Dermis microvascular lymphatic vessel endothelial cell (primary cell): Measurements from ENCODE around the gene ANLN. TPM values are rescaled to one million over a fixed set of nuclear protein-coding genes. Genes with fewer than 3 reads are reported as not detected.
"Not testable (repeated sequence)": the region's sequence is repeated elsewhere in the genome, so short reads cannot be mapped to it uniquely, and the experiment has no call there.

Experiments
- DNase-seq, 2 donors: peaks; one replicate each; pipeline versions ENCODE4 v3.0.0 to v3.0.0-alpha.2; 2010; ENCODE audit warnings: low read depth in 2 of 2
- total RNA-seq: library from RNA; depleted of rRNA; stranded (reverse); fragments of >200 nt; gene quantifications from 2 replicates; pipeline ENCODE4 v1.2.1, GENCODE V29; 2014

ANLN gene
- total RNA-seq, 1 donor from 2014 or later, result 36.1 TPM

DNA sequence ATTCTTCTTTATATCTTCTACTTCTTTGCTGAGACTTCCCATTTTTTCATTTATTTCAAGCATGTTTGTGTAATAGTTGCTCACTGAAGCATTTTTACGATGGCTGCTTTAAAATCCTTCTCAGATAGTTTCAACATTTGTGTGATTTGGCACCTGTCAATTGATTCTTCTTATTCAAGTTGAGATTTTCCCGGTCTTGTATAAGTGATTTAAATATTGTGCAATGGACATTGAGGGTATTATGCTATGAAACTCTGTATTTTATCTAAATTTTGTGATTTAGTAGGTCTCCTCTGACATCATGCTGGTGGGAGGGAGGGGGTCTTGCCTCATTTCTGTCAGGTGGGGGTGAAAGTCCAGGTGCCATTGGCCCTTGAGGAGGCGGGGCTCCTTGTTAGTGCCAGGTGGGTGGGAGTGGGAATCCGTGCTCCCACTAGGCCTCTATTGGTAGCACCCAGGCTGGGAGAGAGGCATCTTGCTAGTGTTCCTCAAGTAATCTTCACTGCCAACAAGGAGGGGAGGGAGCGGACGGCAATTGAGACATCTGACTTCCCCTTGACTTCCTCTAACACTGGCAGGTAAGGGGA is 73.0 kb downstream of the ANLN start:
- no peak for DNase-seq

DNA sequence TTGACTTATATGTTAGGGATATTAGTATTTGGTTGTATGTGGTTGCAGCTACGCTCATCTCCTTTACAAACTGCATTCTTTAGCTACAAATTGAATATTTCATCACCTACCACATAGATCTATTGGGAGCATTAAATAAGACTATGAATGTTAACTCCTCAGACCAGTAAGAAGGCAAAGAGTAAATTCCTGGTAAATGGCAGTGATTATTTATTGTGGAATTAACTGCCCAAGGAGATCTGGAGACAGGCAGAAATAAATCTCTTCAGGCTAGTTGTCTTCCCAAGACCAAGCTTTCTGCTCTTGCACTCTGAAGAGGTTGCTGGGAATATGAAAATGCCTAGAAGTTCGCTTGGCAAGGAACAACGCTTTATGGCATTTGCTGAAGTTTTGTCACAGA is 74.6 kb downstream of the ANLN start:
- DNase-seq, result no peak

DNA sequence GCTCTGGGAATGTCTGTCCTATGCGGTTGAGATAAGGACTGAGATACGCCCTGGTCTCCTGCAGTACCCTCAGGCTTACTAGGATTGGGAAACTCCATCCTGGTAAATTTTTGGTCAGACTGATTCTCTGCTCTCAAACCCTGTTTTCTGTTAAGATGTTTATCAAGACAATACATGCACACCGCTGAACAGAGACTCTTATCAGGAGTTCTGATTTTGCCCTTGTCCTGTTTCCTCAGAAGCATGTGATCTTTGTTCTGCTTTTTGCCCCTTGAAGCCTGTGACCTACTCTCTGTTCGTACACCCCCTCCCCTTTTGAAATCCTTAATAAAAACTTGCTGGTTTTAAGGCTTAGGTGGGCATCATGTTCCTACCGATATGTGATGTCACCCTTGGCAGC is 76.3 kb downstream of the ANLN start:
- not testable (repeated sequence) for DNase-seq

DNA sequence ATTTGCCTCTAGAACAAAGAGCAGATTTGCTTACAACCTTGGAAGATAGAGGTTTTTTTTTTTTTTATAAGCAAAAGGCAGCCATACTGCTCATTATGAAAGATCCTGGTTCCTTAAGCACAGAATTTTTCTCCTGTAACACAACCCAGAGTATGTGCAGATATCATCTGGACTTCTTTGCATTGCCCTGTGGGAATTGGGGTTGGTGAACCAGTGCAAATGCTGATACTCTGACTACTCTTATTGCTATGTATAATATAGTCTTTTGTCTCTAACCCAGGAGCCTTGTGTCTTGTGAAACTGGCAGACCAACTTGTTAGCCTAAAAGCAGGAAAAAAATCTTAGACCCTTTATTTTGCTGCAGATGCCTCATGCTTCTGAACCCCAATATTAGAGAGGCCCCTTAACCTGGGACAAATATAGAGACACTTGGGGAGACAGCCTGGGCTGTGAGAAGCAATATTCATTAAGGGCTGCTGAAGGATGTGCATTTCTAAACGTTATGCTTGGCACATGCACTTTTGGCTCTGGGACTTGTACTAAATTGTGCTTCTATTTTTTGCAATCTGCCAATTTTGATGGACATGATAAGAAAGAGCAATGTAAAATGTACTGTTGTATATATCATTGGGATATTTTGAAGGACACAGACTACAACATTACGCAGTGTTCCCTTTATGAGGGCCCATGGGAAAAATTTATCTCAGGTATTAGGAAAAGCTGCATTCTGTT is 78.9 kb downstream of the ANLN start:
- DNase-seq, result no peak

DNA sequence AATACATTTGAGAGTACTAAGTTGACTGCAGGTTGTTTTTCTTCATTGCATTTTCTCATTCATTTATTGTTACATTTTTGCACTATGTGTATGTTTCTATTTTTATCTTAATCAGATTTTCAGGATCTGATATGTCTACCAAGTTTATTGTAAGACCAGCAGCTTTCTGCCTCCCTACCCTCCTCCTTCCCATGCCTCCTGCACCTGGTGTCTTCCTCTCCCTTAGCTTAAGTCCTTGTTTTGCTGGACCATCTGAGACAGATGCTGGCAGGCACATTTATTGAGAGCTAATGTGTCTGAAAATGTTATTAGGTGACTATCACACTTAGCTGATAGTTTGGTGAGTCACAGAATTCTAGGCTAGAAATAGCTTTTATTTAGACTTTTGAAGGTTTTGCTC is 79.6 kb downstream of the ANLN start:
- no peak for DNase-seq

- no peak for DNase-seq
Observed at GRCh38 chr7:36472141-36472729, 82.6 kb downstream of the ANLN start.

GRCh38 chr7:36473454-36474282 is 84.0 kb downstream of the ANLN start:
- peak in 1 of 2 donors; percentile 41 for DNase-seq

DNA sequence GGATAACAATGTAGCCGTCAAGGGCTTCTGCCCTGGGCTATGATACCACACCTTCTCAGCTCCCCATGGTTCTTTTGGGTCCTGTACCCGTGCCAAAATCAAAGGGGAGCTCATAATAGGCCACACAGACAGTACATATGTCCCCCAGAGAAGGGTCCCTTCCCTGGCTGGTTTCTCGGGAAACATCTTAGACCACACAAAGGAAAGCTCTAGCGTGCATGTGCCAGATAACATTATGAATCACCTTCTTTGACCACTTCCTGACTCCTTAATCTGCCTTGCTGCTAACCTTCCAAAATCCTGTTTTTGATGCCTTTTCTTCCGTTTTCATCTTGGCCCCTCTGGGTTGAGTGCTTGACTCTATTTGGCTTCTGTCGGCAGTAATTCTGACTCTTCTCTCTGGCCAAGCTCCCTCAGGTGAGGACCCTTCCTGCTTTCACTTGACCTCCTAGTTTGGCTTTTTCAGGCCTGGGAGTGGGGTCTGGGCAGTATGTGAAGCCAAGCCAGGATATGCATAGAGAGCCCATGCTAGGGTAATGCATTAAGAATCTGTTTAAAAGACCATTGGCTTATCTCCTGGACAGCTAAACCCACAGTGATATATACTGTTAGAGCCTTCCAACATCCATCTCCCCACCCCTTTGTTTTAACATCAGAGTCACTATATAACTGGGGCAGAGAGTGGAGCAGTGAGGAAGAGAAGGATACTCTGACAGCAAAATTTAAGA is 84.8 kb downstream of the ANLN start:
- peak in 1 of 2 donors; percentile 73 for DNase-seq

GRCh38 chr7:36475011-36475342 is 85.3 kb downstream of the ANLN start:
- no peak for DNase-seq

DNA sequence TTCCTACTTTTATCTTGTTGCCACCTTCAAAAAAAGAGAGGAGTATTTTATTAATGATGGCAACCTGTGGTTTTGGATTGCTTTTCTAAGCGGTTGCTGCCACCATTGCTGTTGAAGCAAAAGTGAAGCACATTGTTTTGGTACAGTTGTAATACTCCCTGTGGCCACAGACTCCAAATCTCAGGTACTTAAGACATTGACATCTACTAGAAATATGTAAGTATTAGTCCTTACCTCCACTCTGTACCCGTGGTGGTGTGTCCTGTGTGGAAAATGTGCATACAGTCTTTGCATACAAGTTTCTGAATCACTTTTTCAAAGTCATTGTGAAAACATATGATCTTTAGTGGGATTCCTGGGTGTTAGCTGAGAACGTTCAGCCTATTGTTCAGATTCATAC is 85.7 kb downstream of the ANLN start:
- no peak for DNase-seq

GRCh38 chr7:36478745-36479144 is 89.1 kb downstream of the ANLN start:
- no peak for DNase-seq

- DNase-seq, result not testable (repeated sequence)
Observed at GRCh38 chr7:36483853-36484252, 94.2 kb downstream of the ANLN start.

- DNase-seq, result no peak
Observed at GRCh38 chr7:36484265-36484664, 94.6 kb downstream of the ANLN start.

DNA sequence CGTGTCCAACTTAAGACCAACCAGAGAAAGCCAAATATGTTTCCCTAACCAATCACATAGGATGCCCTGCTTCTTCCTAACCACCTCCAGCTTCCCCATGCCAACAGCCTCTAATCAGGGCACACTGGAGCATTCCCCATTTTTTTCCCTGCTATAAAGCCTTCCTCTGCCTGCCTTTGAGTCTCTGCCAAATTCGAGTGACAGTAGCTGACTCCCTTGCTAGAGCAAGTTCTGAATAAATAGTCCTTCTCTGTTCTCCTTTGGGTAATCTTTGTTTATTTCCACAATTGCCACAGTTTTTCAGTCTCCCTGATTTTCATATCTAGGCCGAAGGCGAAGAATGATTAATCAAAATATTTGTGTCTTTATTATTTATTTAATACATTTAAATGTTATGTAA is 96.7 kb downstream of the ANLN start:
- no peak for DNase-seq

DNA sequence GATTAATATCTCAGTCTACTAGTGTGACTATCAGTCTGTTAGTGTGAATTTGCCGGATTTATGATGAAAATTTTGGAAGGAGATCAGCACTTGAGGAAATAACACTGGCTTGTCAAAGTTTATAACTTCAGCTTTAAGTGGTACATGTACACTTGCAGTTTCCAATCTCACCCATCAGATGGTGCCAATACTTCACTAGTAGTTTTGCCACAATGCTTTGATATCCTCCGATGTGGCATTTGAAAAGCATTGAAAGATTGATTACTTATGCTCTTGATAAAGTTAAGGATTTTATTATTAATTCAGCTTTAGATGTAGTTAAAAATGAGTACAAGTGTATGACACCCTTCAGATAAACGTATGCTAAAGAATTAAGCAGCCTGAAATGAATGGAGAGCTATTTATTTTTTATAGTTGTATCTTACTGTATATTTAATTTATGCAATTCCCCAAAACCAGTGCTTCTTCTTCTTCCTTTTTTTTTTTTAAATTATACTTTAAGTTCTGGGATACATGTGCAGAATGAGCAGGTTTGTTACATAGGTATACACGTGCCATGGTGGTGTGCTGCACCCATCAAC is 98.2 kb downstream of the ANLN start:
- peak; percentile 64 to 71 for DNase-seq

DNA sequence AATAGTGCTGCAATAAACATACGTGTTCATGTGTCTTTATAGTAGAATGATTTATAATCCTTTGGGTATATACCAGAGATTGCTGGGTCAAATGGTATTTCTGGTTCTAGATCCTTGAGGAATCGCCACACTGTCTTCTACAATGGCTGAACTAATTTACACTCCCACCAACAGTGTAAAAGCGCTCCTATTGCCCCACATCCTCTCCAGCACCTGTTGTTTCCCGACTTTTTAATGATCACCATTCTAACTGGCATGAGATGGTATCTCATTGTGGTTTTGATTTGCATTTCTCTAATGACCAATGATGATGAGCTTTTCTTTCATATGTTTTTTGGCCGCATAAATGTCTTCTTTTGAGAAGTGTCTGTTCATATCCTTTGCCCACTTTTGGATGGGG is 99.0 kb downstream of the ANLN start:
- DNase-seq, result not testable (repeated sequence)

GRCh38 chr7:36490419-36490830 is 100.8 kb downstream of the ANLN start:
- DNase-seq, result peak in 1 of 2 donors; percentile 17

- DNase-seq, result no peak
Observed at GRCh38 chr7:36491317-36491716, 101.7 kb downstream of the ANLN start.

DNA sequence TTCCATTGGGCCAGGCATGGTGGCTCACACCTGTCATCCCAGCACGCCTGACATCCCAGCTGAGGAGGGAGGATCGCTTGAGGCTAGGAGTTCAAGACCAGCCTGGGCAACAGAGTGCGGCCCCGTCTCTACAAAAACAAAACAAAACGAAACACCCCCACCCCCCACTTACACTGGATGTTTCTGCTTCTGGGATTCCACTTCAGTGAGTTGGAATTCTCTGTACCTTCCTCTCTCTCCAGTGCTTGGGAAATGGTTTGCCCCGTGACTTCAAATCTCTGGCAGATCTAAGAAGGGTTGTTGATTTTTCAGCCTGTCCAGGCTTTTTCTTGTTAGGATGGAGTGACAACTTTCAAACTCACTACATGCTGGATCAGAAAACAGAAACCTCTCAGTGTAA is 106.9 kb downstream of the ANLN start:
- no peak for DNase-seq

GRCh38 chr7:36497176-36497575 is 107.5 kb downstream of the ANLN start:
- DNase-seq, result not testable (repeated sequence)

DNA sequence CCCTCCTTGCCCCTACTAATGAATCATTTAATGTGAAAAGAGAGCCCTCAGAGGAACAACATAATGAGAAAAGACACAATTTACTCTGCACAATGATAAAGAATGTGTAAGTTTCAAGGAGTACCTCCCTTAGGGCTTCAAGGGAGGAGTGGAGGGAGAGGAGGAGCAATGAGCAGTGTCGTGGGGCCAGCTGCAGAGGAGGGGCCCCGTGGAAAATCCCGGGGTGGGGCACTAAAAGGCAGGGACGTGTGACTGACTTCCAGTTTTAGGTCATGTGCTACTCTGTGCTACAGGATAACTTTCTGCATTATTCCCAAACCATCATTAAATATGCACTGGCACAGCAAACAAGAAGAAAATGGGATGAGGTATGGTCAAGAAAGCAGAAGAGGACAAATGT is 108.1 kb downstream of the ANLN start:
- DNase-seq, result no peak
